Keratinocyte (primary cell): ENCODE data around the gene PLCL2.

Source experiments
- EZH2 ChIP-seq: IDR thresholded peaks from one replicate; pipeline ENCODE4 v1.6.1; 2012; ENCODE audit warnings: inconsistent platforms, mild to moderate bottlenecking, low read length, moderate library complexity
- TF ChIP-seq, protein P1 (sequence below), 3 experiments: IDR thresholded peaks in 1 of 3; conservative IDR thresholded peaks in 1 of 3; optimal IDR thresholded peaks in 1 of 3; 2 replicates in 2 of 3; 3 replicates in 1 of 3; pipeline versions ENCODE3 to v1.5.1; 2011; ENCODE audit warnings: low read length in 3 of 3, mild to moderate bottlenecking in 3 of 3, moderate library complexity in 2 of 3, control low read depth in 1 of 3, inconsistent platforms in 1 of 3; ENCODE audit not compliant: insufficient read depth in 2 of 3; ENCODE audit errors: extremely low read depth in 1 of 3

DNA sequence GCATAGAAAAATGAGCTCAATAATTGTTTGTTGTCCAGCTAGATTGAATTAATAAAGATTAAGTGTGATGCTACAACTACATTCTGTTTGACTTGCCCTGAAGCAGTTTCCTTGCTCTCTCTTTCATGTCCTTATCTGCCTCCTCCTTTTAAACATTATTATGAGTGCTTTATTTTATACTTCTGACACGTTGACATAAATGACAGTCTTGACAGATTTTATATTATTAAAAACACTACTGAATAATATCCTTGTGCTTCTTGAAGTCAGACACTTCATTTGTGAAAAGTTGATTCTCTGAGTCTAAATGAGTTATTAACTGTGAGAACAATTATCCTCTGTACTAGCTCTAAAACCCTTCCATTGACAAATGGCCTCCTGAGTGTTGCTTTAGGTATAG, 58.2 kb downstream of the PLCL2 start:
- TF ChIP-seq, protein P1, sequence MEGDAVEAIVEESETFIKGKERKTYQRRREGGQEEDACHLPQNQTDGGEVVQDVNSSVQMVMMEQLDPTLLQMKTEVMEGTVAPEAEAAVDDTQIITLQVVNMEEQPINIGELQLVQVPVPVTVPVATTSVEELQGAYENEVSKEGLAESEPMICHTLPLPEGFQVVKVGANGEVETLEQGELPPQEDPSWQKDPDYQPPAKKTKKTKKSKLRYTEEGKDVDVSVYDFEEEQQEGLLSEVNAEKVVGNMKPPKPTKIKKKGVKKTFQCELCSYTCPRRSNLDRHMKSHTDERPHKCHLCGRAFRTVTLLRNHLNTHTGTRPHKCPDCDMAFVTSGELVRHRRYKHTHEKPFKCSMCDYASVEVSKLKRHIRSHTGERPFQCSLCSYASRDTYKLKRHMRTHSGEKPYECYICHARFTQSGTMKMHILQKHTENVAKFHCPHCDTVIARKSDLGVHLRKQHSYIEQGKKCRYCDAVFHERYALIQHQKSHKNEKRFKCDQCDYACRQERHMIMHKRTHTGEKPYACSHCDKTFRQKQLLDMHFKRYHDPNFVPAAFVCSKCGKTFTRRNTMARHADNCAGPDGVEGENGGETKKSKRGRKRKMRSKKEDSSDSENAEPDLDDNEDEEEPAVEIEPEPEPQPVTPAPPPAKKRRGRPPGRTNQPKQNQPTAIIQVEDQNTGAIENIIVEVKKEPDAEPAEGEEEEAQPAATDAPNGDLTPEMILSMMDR (optimal IDR thresholded peaks at IDR 0.05 in 1 of 3, IDR thresholded peaks at IDR 0.05 in 1 of 3, conservative IDR thresholded peaks at IDR 0.05 in 1 of 3; ENCODE audit: extremely low read depth in 1 of 3, insufficient read depth in 2 of 3, low read length in 3 of 3), result no peak
- no peak for TF ChIP-seq EZH2
